Peyer's patch (tissue), 4 donors: ENCODE results near the gene OTUB2. TPM values are rescaled to one million over a fixed set of nuclear protein-coding genes. Genes with fewer than 3 reads are reported as not detected.

Experiments
- DNase-seq, 3 donors: peaks; one replicate each; pipeline ENCODE4 v3.0.0-alpha.2; 2017 to 2019
- H3K27ac ChIP-seq, 4 donors: fragments of 200-600 bp; sonication (generic); one replicate each; pipeline ENCODE4 v1.5.1; 2016 to 2019
- H3K27me3 ChIP-seq, 2 donors: fragments of 200-600 bp; sonication (generic); one replicate each; pipeline ENCODE4 v1.5.1; 2019
- H3K36me3 ChIP-seq, 3 donors: fragments of 200-600 bp; sonication (generic); one replicate each; pipeline ENCODE4 v1.5.1; 2016 to 2019
- H3K4me1 ChIP-seq, 4 donors: fragments of 200-600 bp; sonication (generic); one replicate each; pipeline ENCODE4 v1.5.1; 2016 to 2019
- H3K4me3 ChIP-seq, 4 donors: fragments of 200-600 bp; sonication (generic); 1 replicate in 3 of 4; 2 replicates in 1 of 4; pipeline ENCODE4 v1.5.1; 2016 to 2019; ENCODE audit warnings: mild to moderate bottlenecking in 1 of 4
- H3K9me3 ChIP-seq, 4 donors: fragments of 200-600 bp; sonication (generic); one replicate each; pipeline ENCODE4 v1.5.1; 2016 to 2019; ENCODE audit warnings: mild to moderate bottlenecking in 1 of 4
- CTCF ChIP-seq, 6 experiments: fragments of 450-650 bp in 4 of 6; fragments of 200-600 bp in 2 of 6; sonication (generic) in 1 of 6; IDR thresholded peaks; one replicate each; pipeline ENCODE4 v1.5.1; 2017 to 2019; ENCODE audit warnings: antibody characterized with exemption in 6 of 6, mild to moderate bottlenecking in 3 of 6, moderate library complexity in 1 of 6
- POLR2A ChIP-seq, 2 donors: fragments of 450-650 bp; IDR thresholded peaks; one replicate each; pipeline ENCODE4 v1.5.1; 2017; ENCODE audit warnings: antibody characterized with exemption in 2 of 2, mild to moderate bottlenecking in 2 of 2, moderate library complexity in 2 of 2
- total RNA-seq, 4 donors: library from RNA; depleted of rRNA; stranded (reverse); fragments of >200 nt; gene quantifications; one replicate each; pipeline ENCODE4 v1.1.0, GENCODE V29; 2016

OTUB2 gene
- total RNA-seq, 4 donors from 2014 or later = 3.4 to 4.9 (median 3.6) TPM; not detected in 1

DNA sequence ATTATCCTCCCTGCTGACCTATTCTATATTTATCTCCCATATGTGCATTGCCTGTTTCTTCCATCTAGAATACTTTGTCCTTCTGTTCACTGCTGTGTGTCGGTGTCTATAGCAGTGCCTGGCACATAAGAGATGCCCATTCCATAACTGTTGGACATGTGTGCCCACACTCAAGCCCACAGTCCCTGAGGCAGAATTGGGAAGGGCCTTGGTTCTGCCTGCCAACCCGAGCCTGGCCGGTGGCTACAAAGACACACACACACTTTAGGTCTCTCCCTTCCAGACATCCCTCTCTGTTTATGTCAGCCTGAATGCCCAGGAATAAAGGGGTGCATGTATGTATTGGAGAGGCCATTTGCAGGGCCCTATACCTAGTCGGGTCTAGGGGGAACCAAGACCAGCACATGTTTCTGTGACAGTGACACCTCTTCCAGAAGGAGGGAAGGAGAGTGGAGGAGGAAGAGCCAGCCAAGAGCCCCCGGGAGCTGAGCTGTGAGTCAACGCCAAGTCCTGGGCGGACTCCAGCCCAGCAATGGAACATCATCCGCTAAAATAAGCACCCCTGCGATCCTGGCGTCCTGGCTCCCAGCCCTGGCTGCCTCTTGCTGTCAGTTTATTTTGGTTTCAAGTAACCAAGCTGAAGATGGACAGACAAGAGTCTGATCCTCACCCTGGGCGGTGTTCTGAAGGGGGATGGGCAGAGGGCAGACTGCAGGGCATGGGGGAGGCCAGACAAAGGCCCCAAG lies 45.5 kb upstream of the OTUB2 start:
- Histone ChIP-seq H3K27me3 (no peaks in the 10 kb centered on the region), H3K4me3 (no peak overlapping the region), H3K4me1 (peaks cover 0 to 11% (median 2%) of the 10 kb centered on the region in 4 donors), H3K9me3 (peaks cover 0 to 15% (median 0%) of the 10 kb centered on the region in 4 donors), H3K27ac (peak overlapping the region in 2 of 4 donors; percentile 21 to 74), H3K36me3 (no peaks in the 10 kb centered on the region)
- TF ChIP-seq CTCF (IDR thresholded peaks at IDR 0.05) = no peak
- no peak for TF ChIP-seq POLR2A (IDR thresholded peaks at IDR 0.05)
- no peak for DNase-seq

DNA sequence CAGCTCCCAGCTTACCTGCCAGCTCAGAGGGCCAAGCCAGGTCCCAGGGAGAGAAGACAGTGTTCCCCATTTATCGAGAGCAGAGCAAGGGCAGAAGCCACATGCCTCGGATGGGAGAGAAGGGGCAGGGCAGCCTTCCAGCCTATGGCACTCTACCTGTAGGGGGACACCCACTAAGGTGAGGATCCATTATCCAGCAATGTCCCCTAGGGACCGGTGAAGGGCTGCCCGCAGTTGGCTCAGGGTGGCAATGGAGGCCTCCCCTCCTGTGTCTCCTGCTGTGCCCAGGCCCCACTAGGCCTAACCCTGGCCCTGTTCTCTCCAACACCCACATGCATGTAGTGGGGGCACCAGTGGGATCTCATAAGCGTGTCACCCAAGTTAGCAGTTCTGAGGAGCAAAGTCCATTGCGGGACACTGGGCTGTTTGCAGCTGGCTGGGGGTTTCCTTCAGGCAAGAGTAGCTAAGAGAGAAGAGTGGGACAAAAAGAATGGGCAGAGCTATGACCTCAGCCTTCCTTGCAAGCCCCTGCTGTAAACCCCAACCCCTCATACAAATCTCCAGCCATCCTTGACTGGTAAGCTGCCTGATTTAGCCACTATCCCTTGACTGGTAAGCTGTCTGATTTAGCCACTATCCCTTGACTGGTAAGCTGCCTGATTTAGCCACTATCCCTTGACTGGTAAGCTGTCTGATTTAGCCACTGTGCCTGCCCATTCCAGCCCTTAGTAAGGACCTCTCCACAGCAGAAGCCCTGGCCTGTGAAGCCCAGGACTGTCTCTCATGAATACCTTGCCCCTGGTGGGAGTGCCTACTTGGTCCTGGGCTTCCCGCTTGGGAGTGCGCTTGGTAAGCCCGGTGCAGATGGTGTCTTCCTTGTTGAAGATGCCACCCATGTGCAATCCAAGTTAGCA lies 44.6 kb upstream of the OTUB2 start:
- no peaks in the 10 kb centered on the region for H3K36me3 ChIP-seq
- DNase-seq = no peak
- H3K27ac ChIP-seq = peak overlapping the region in 2 of 4 donors; percentile 8 to 74
- H3K4me1 ChIP-seq = peaks cover 0 to 8% (median 2%) of the 10 kb centered on the region in 4 donors
- H3K4me3 ChIP-seq = no peak overlapping the region
- no peaks in the 10 kb centered on the region for H3K27me3 ChIP-seq
- TF ChIP-seq POLR2A (IDR thresholded peaks at IDR 0.05) (no peak), CTCF (IDR thresholded peaks at IDR 0.05) (no peak)
- H3K9me3 ChIP-seq = peaks cover 0 to 15% (median 0%) of the 10 kb centered on the region in 4 donors

- Histone ChIP-seq H3K4me3 (no peak overlapping the region), H3K4me1 (peaks cover 0 to 5% (median 2%) of the 10 kb centered on the region in 4 donors), H3K9me3 (peaks cover 0 to 9% (median 0%) of the 10 kb centered on the region in 4 donors), H3K27me3 (no peaks in the 10 kb centered on the region), H3K36me3 (no peaks in the 10 kb centered on the region), H3K27ac (peak overlapping the region in 1 of 4 donors; percentile 74)
- TF ChIP-seq POLR2A (IDR thresholded peaks at IDR 0.05) (no peak), CTCF (IDR thresholded peaks at IDR 0.05) (no peak)
- DNase-seq = no peak
These were observed 43.7 kb upstream of the OTUB2 start for GRCh38 chr14:93982230-93983007.

DNA sequence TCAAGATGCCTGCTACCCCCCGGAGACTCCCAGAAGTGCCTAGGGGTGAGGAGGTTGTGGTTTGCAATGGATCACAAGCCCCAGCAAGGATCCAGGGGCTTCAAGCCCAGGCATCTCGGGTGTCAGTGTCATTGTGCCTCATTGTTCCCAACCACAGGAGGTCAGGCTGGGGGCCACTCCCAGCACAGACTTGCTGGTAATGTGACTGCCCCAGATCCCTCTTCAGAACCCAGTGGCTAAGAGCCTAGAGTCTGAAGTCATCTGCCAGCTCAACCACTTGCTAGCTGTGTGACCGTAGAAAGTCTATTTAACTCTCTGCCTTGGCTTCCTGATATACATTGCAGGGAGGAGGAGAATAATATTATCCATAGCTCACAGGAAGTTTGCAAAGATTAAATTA lies 42.1 kb upstream of the OTUB2 start:
- no peak for DNase-seq
- Histone ChIP-seq H3K27ac (no peak overlapping the region), H3K36me3 (no peaks in the 10 kb centered on the region), H3K27me3 (no peaks in the 10 kb centered on the region), H3K4me1 (peaks cover 0 to 3% (median 0%) of the 10 kb centered on the region in 4 donors), H3K9me3 (no peaks in the 10 kb centered on the region), H3K4me3 (no peak overlapping the region)
- TF ChIP-seq CTCF (IDR thresholded peaks at IDR 0.05) = no peak
- no peak for TF ChIP-seq POLR2A (IDR thresholded peaks at IDR 0.05)

DNA sequence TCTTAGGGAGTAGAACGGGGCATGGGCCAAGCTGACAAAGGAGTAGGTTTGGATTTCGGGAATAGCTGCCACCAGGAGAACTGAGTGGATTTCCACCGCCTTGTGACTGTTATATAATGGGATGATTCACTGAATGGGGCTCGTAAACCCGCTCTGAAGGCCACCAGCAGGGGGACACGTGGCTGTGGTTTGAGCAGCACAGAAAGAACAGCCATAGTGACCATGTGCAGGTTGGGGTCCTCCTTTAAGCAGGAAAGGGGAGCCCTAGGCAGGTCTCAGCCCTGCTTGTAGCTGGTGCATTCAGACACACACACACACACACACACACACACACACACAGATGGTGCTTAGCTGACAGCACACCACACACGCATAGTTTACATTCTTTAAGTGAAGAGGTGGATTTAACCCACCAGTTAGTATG lies 41.1 kb upstream of the OTUB2 start:
- TF ChIP-seq POLR2A (IDR thresholded peaks at IDR 0.05) = no peak
- peak in 3 of 6 experiments; percentile 28 to 34 (median 33) for TF ChIP-seq CTCF (IDR thresholded peaks at IDR 0.05)
- no peak for DNase-seq
- Histone ChIP-seq H3K4me3 (no peak overlapping the region), H3K9me3 (no peaks in the 10 kb centered on the region), H3K36me3 (no peaks in the 10 kb centered on the region), H3K27ac (no peak overlapping the region), H3K4me1 (peaks cover 0 to 3% (median 0%) of the 10 kb centered on the region in 4 donors), H3K27me3 (no peaks in the 10 kb centered on the region)
